NCI-H2196 treated with DMSO at 0.1 percent for 48 hours (cell line): Measurements from ENCODE around the gene ARMC7.

ENCODE experiments used
- DNase-seq: peaks from one replicate; lab custom pipeline; 2025; ENCODE audit not compliant: unreplicated experiment; lab: John Stamatoyannopoulos, UW

Gene ARMC7

GRCh38 chr17:75077496-75078283 is 32.1 kb upstream of the ARMC7 start:
- no peak for DNase-seq

GRCh38 chr17:75078284-75079022 is 31.3 kb upstream of the ARMC7 start:
- DNase-seq: no peak

GRCh38 chr17:75079023-75079373 is 30.8 kb upstream of the ARMC7 start:
- DNase-seq: no peak

GRCh38 chr17:75081611-75082540 is 27.9 kb upstream of the ARMC7 start:
- no peak for DNase-seq

- no peak for DNase-seq
Observed at GRCh38 chr17:75082683-75083082, 27.1 kb upstream of the ARMC7 start.

GRCh38 chr17:75084039-75084660 is 25.6 kb upstream of the ARMC7 start:
- DNase-seq: no peak

- no peak for DNase-seq
Observed at GRCh38 chr17:75086496-75087181, 23.1 kb upstream of the ARMC7 start.

GRCh38 chr17:75087182-75087557 is 22.6 kb upstream of the ARMC7 start:
- DNase-seq: no peak

GRCh38 chr17:75087558-75088453 is 22.0 kb upstream of the ARMC7 start, which contains the start of gene SLC16A5:
Gene SLC16A5 (plus strand): TSS chr17:75087954. CDS start chr17:75093637, 5,683 bp downstream.
- DNase-seq: no peak

- no peak for DNase-seq
Observed at GRCh38 chr17:75088465-75089417, 21.0 kb upstream of the ARMC7 start.

- no peak for DNase-seq
Observed at GRCh38 chr17:75090871-75091854, 18.6 kb upstream of the ARMC7 start.

- no peak for DNase-seq
Observed at GRCh38 chr17:75091855-75092327, 17.9 kb upstream of the ARMC7 start.

- no peak for DNase-seq
Observed at GRCh38 chr17:75093548-75094158, 16.1 kb upstream of the ARMC7 start.

GRCh38 chr17:75094871-75095399 is 14.8 kb upstream of the ARMC7 start:
- DNase-seq: no peak

GRCh38 chr17:75096082-75096625 is 13.6 kb upstream of the ARMC7 start:
- DNase-seq: no peak

GRCh38 chr17:75097865-75098264 is 11.9 kb upstream of the ARMC7 start:
- no peak for DNase-seq
